Skeletal muscle tissue (tissue), 1 donor: Measurements from ENCODE around the gene SPATA31D3. TPM values are rescaled to one million over a fixed set of nuclear protein-coding genes. Genes with fewer than 3 reads are reported as not detected.

ENCODE experiments used
- total RNA-seq: library from RNA; depleted of rRNA; stranded (reverse); fragments of >200 nt; gene quantifications from one replicate; pipeline ENCODE4 v1.2.3, GENCODE V29; 2014

Gene SPATA31D3
- total RNA-seq, 1 donor from 2014 or later, result not detected

Other genes starting within 250 kb of the SPATA31D3 start
- gene SPATA31D4, start 15.1 kb upstream of the SPATA31D3 start, total RNA-seq, result not detected
- gene SPATA31D1, start 45.3 kb downstream of the SPATA31D3 start, total RNA-seq, result not detected